NCI-H1048 (cell line): ENCODE measurements around the gene MCRS1.

Source experiments
- DNase-seq: peaks from one replicate; lab custom pipeline; 2025; lab: John Stamatoyannopoulos, UW

MCRS1 gene

DNA sequence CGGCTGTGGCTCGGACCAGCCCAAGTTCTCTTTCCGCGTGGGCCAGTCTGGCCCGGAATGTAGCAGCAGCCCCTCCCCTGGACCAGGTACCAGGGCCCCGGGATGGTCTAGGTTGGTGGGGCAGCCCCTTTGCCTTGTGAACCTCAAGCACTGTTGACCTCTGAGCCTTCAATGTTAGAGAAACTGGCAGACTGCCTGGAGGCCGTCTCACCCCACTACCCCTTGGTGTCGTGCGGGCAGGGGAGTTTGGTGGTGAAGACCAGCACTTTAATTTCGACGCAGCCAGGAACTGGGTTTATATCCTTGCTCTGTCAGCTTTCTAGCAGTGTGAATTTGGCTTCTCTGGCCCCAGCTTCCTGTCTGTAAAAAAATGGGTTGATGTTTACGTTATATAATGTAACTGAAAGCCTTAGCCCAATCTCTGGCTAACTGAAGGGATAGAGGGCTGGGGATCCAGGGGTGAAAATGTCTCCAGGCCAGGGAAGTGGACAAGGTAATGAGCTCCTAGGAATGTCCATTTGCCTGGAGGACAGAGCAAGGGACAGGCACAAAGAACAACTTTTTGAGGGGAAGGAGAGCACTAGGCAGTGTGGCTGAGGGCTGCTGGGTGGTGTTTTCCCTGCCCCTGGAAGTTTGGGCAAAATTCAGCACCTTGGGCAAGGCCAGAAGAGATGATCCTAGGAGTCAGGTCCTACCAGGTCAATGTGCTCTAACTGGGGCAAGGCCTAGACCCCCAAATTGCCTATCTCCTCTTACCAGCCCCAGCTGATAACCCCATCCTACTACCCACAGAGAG is 11.4 kb downstream of the MCRS1 start:
- DNase-seq, result no peak

- DNase-seq, result no peak
Measured at GRCh38 chr12:49555631-49556390, 12.1 kb downstream of the MCRS1 start.

DNA sequence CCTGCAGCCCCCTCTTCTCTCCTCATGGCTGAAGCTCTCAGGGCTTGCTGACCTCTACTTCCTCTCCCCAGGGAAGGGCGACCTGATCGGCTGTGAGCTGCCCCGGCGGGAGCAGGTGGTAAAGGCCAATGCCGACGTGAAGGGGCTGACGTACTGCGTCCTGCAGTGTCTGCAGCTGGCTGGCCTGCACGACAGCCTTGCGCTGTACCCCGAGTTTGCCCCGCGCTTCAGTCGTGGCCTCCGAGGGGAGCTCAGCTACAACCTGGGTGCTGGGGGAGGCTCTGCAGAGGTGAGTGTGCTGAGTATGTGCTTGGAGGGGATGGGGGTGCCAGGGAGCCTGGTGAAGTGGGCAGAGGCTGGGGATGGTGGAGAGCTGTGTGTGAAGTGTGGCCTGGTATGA is 13.7 kb downstream of the MCRS1 start:
- DNase-seq, result no peak

DNA sequence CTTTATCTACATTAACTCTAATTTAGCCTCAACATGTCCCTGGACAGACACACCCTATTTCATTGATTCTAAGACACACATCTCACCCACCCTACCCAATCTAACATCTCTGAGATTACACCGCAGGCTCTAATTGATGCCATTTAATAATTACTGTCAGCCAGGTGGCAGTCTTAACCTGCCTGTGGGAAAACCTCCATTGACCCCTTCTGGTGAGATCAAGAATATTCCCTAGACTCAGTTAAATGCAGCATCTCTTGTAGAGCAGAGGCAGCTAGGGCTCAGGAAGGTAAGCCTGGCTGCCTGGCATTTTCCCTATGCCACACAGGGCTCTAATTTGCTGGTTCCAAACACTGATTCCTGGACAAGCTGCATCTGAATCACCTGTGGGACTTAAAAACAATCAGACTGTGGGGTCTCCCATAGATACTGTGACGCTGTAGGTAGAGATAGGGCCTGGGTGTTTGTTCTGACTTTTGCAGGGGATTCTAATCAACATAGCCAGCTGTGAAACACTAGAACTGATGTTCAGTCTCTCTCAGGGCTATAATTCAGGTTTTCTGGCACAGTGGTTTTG is 14.3 kb downstream of the MCRS1 start:
- no peak for DNase-seq

DNA sequence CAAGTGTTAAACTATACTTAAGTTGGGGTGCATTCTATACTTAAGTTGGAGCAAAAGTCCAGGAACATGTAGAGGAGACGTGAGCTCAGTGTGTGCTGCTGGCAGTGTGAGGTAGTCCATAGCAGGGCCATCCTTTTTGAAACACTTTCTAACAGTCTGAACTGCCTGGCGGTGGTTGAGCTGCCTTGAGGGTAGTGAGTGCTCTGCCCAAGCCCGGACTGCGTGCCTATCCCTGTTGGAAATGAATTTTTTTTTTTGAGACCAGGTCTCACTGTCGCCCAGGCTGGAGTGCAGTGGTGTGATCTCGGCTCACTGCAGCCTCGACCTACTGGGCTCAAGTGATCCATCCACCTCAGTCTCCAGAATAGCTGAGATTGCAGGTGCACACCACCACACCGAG is 15.0 kb downstream of the MCRS1 start:
- DNase-seq, result no peak

DNA sequence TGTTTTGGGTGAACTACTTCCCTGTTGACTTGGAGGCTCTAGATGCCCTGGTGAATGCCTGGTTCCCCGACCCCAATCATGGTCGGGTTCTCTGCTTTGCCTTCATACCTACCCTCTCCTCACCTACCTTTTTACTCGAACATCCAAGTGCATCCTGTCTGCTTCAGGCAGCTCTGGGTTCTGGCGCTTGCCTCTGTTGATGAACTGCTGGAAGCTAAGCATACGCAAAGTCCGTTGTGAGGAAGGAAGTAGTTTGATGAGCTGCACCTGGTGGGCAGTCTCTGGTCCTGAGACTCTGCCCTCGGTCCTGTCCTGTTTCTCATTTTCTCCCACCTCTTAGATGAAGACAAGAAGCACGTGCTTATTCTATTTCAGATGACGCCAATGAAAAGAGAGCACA is 15.5 kb downstream of the MCRS1 start:
- no peak for DNase-seq

GRCh38 chr12:49552014-49552413 is 15.9 kb downstream of the MCRS1 start:
- no peak for DNase-seq

DNA sequence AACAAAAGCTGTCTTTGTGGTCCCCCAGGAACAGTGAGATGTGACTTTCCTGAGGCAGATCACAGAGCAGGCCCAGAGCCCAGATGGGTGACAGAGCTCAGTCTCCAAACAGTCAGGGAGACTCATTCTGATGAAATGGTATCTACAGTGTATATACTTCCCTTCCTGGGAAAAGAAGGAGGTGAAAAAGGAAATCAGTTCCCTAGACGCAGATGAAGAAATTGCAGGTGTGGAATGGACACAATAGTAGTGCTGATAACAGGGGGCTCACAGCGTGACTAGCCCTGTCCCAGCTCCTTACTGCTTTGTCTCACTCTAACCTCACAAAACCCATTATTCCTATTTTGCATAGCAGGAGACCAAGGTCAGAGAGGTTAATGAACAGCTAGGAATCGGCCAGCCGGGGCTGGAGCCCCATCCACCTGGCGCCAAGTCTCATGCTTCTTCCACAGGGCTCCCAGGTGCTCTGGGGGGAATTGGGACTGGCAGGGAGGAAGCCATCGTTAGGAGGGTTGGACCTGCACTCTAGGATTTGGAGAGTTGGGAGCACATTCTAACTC is 17.2 kb downstream of the MCRS1 start:
- no peak for DNase-seq

- no peak for DNase-seq
Measured at GRCh38 chr12:49549735-49550692, 17.9 kb downstream of the MCRS1 start.

GRCh38 chr12:49548822-49549648 is 18.9 kb downstream of the MCRS1 start:
- no peak for DNase-seq

DNA sequence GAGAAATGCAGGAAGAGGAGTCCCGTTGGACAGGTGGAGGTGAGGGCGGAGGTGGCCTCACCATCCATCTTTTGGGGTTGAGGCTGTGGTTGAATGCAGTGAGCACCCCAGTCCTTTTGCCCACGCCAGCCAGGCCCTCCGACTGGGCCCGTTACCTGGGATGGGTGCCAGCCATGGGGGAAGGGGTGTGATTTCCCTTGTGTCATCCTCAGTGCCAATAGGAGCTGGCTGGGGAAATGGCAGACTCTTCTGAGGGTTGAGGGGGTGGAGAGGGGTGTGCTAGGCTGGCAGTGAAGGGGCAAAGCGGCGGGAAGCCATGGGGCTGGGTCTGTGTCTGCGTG is 19.5 kb downstream of the MCRS1 start:
- DNase-seq, result no peak

- no peak for DNase-seq
Measured at GRCh38 chr12:49547090-49547690, 20.8 kb downstream of the MCRS1 start.

- no peak for DNase-seq
Measured at GRCh38 chr12:49546481-49546880, 21.5 kb downstream of the MCRS1 start.

DNA sequence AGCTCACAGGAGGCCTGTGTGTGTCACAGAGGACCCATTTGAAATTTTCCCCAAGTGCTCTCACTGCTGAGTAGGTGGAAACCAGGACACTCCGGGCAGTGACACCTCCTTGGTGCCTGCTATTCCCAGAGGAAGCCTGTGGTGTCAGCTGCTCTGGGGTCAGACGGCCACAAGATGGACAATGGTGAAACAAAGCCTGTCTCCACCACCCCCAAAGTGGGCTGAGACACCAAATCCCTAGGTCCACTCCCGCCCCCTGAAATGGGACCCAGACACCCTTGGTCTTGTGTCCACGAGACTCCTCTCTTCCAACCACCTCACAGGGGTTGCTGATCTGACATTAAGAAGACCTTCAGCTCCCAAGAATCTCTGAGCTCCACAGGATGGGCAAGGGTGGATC is 22.1 kb downstream of the MCRS1 start:
- DNase-seq, result no peak

GRCh38 chr12:49543914-49544815 is 23.8 kb downstream of the MCRS1 start:
- no peak for DNase-seq

DNA sequence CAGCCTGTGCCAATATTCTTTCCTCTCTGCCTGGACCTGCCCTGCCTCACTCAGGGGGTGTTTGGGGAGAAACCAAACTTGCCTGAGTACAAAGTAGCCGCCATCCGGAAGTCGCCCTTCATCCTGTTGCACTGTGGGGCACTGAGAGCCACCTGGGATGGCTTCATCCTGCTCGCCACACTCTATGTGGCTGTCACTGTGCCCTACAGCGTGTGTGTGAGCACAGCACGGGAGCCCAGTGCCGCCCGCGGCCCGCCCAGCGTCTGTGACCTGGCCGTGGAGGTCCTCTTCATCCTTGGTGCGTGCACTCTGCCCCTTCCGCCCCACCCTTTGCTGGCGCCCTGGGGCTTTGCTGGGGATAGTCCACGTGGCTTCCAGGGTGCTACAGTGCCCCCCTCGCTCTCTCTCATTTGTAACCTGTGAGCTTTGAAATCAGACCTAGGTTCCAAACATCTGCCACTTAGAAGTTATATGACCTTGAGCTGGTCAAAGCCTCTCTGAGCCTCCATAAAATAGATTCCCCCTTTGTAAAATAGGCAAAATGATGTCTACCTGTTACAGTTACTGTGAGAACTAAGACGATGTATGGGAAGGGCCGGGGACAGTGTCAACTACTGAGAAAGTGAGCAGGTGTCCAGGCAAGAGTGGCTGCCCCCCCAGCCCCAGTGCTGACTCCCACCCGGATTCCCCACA is 24.6 kb downstream of the MCRS1 start:
- no peak for DNase-seq

DNA sequence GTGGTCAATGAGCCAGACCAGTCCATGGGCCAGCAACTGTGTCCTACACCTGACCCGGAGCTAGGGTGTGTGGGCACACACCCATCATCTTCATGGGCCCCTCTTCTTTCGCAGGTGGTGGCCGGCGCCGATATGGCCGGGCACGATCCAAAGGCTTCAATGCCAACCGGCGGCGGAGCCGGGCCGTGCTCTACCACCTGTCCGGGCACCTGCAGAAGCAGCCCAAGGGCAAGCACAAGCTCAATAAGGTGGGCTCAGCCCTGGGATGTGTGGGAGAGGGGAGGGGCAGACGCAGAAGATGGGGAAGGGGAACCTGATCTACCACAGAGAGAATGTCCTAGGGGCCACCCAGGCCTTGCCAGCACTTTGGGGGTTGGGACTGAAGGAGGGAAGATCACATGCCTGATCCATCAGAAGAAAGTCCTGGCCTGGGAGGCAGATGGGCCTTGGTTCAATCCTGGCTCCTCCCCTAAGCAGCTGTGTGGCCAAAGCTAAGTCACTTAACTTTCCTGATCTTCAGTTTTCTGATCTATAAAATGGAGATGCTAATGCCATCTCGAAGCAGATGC is 25.3 kb downstream of the MCRS1 start:
- DNase-seq, result no peak

DNA sequence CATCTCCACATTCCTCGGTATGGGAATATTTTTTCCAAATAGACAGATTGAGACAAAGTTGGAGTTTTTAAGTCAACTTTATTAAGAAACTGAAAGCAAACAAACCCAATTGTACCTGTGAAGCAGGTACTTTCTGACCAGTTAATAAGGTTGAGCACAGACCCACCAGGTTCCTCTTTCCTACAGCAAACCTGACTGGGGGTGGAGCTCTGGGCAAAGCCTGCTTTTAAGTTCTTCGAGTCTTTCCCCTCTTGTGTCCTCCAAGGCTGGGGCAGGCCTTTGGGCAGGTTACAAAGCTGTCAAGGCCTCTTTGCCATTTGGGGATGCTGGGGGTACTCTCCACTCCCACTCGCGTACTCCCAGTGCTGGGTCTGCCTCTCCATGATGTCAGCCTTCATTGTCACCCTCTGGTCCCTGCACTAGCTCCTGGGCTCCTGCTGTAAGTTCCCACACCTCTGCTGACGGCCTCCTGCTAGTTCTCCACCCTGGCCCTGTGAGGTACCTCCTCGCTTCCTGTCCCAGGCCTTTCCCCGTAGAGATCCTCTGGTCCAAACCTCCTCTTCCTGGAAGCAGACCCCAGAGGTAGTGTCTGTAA is 25.9 kb downstream of the MCRS1 start:
- no peak for DNase-seq
